Measurements from ENCODE around the gene HHATL.

DNA sequence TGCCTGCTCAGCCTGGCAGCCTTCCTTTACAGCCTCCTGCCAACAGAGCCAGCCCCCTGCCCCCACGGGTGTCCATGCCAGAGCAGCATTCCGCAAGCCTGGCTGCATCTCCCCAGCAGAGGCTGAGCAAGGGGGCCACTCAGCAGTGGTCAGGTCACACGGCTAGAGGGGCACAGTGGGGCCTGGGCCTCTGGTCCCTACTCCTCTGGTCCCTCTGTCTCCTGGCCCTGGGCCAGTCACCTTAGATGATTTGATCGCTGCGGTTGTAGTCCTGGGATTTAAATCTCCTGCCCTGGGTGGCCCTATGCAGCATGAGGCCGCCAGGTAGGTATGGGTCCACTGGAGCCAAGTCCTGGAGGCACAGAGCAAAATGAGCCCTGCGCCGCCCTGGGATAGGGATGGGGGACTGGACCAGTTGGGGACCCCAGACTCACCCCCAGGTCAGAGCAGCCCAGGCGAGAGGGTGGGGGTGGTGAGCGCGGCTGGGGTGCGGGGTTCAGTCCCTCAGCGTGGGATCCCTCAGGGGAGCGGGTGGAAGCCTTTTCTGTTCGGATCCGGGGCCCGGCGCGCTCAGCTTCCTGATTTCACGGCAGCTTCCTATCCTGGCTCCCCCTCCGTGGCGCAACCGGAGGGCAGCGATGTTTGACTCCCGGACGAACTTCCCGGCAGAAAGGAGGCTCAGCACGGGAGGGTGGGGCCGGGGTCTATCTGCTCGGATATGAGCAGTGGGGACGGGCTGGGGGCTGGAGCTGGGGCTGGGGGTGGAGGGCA, 48.9 kb downstream of the HHATL start, which contains the start of gene ZBTB47:
- no peak for TF ChIP-seq POLR2A (IDR thresholded peaks at IDR 0.05; ENCODE audit: low read length)
- TF ChIP-seq GATA1 (IDR thresholded peaks at IDR 0.05; ENCODE audit: low read depth, low read length): no peak

All from erythroblast (primary cell).